GM12878 (cell line): ENCODE measurements around the gene C19orf12. TPM values are rescaled to one million over a fixed set of nuclear protein-coding genes. Genes with fewer than 3 reads are reported as not detected.

Experiments used
- ATAC-seq: fragments of 200-7000 bp; cut with Tn5 transposase; 3 replicates; pipeline ENCODE4 v1.9.1; 2020; ENCODE audit warnings: mild to moderate bottlenecking, moderate library complexity
- BruUV-seq: library from RNA; stranded (reverse); fragments of 400-500 nt; replicated peaks from 2 replicates; lab custom pipeline; 2021; lab: Mats Ljungman, UMichigan
- CTCF ChIA-PET: fragments of 300-600 bp; sonication (Branson Sonifier 250); formaldehyde crosslinking; extraction: SDS; loops from one replicate; lab custom pipeline; 2021; ENCODE audit warnings: inconsistent platforms; lab: Yijun Ruan, JAX
- POLR2A ChIA-PET: fragments of 350-600 bp; formaldehyde crosslinking; extraction: SDS; loops from one replicate; lab custom pipeline; 2021; ENCODE audit warnings: inconsistent platforms; lab: Charles Lee
- RAD21 ChIA-PET: fragments of 300-600 bp; sonication (Branson Sonifier 250); formaldehyde crosslinking; loops from one replicate; lab custom pipeline; 2023; ENCODE audit warnings: antibody characterized with exemption; ENCODE audit not compliant: unreplicated experiment; lab: Charles Lee
- SMC1A ChIA-PET: fragments of 300-600 bp; sonication (Branson Sonifier 250); formaldehyde crosslinking; loops from one replicate; lab custom pipeline; 2023; ENCODE audit not compliant: unreplicated experiment, uncharacterized antibody; lab: Charles Lee
- DNase-seq: peaks from one replicate; pipeline ENCODE4 v3.0.0-alpha.2; 2011; ENCODE audit warnings: low read depth, low spot score
- FAIRE-seq: peaks from 3 replicates; lab custom pipeline; 2011; peaks lifted over from hg19 to GRCh38; lab: Jason Lieb, UNC
- H2AFZ ChIP-seq: 2 replicates; pipeline ENCODE4 v1.6.0; 2011; ENCODE audit warnings: low read depth, low read length, control low read depth; ENCODE audit not compliant: control insufficient read depth
- H3K27ac ChIP-seq: 2 replicates; pipeline ENCODE4 v1.5.1; 2011; ENCODE audit warnings: control low read depth; ENCODE audit not compliant: control insufficient read depth, insufficient read depth
- H3K27me3 ChIP-seq, 2 experiments: replicated peaks in 1 of 2; 2 replicates each; pipeline versions ENCODE4 v1.6.0 to v1.6.1; 2011; ENCODE audit warnings: low read length in 1 of 2; ENCODE audit not compliant: control insufficient read depth in 2 of 2, insufficient read depth in 2 of 2
- H3K36me3 ChIP-seq, 2 experiments: 2 replicates each; pipeline ENCODE4 v1.5.1; 2011; ENCODE audit warnings: low read length in 1 of 2; ENCODE audit not compliant: control insufficient read depth in 2 of 2, insufficient read depth in 2 of 2
- H3K4me1 ChIP-seq: 2 replicates; pipeline ENCODE4 v1.6.1; 2011; ENCODE audit warnings: mild to moderate bottlenecking, low read length, moderate library complexity, mixed read lengths; ENCODE audit not compliant: control insufficient read depth, insufficient read depth
- H3K4me2 ChIP-seq: 2 replicates; pipeline ENCODE4 v1.6.0; 2011; ENCODE audit warnings: control low read depth; ENCODE audit not compliant: control insufficient read depth, insufficient read depth
- H3K4me3 ChIP-seq: fragments of 200-600 bp; sonication (generic); 2 replicates; pipeline ENCODE4 v1.5.1; 2016
- H3K79me2 ChIP-seq: 2 replicates; pipeline ENCODE4 v1.6.0; 2011; ENCODE audit warnings: low read length; ENCODE audit not compliant: control insufficient read depth, insufficient read depth
- H3K9ac ChIP-seq: 2 replicates; pipeline ENCODE4 v1.8.0; 2011; ENCODE audit warnings: low read length, control low read depth, mixed read lengths; ENCODE audit not compliant: control insufficient read depth, insufficient read depth
- H3K9me3 ChIP-seq: replicated peaks from 3 replicates; pipeline ENCODE4 v1.5.1; 2011; ENCODE audit warnings: mild to moderate bottlenecking, low read length; ENCODE audit not compliant: control insufficient read depth, insufficient read depth
- H4K20me1 ChIP-seq: 2 replicates; pipeline ENCODE4 v1.6.0; 2011; ENCODE audit not compliant: control insufficient read depth, insufficient read depth
- CBFB ChIP-seq: IDR thresholded peaks from 2 replicates; pipeline ENCODE4 v1.6.1; 2016; ENCODE audit warnings: antibody characterized with exemption, low read depth
- MTA3 ChIP-seq: IDR thresholded peaks from 2 replicates; pipeline ENCODE4 v1.6.1; 2012; ENCODE audit warnings: low read length, inconsistent platforms, borderline replicate concordance
- NBN ChIP-seq: fragments of 450-650 bp; IDR thresholded peaks from 2 replicates; pipeline ENCODE4 v1.6.1; 2016
- NFIC ChIP-seq: IDR thresholded peaks from 2 replicates; pipeline ENCODE4 v1.6.1; 2012; ENCODE audit warnings: low read depth, mild to moderate bottlenecking, inconsistent platforms, low read length, moderate library complexity
- NR2C1 ChIP-seq: fragments of 450-650 bp; IDR thresholded peaks from 2 replicates; pipeline ENCODE4 v1.6.1; 2017; ENCODE audit warnings: antibody characterized with exemption, mild to moderate bottlenecking, moderate library complexity
- PAX5 ChIP-seq: IDR thresholded peaks from 2 replicates; pipeline ENCODE4 v1.6.1; 2011; ENCODE audit warnings: low read depth, low read length, borderline replicate concordance
- SMC3 ChIP-seq: IDR thresholded peaks from 2 replicates; pipeline ENCODE4 v1.6.1; 2011; ENCODE audit warnings: low read length, improper control_type of control experiment, borderline replicate concordance
- ZNF384 ChIP-seq: IDR thresholded peaks from 2 replicates; pipeline ENCODE4 v1.6.1; 2012; ENCODE audit warnings: low read depth, mild to moderate bottlenecking, low read length, improper control_type of control experiment, borderline replicate concordance
- WGBS: methylation state at CpG from one replicate; pipeline ENCODE4 v1.1.6; 2016; ENCODE audit warnings: low lambda C conversion rate; ENCODE audit not compliant: insufficient replicate concordance, insufficient coverage; ENCODE audit errors: missing lambda C conversion rate; 5-methylcytosine and 5-hydroxymethylcytosine counted together
- in situ Hi-C: fragments of 300-500 bp; cut with MboI; formaldehyde crosslinking; loops from 9 replicates; pipeline ENCODE4 v1.14.3; 2018; ENCODE audit warnings: mixed read lengths
- intact Hi-C: fragments of 100-400 bp; cut with micrococcal nuclease; formaldehyde crosslinking; loops from one replicate; pipeline ENCODE4 v1.14.2; 2022; ENCODE audit not compliant: unreplicated experiment
- polyA plus RNA-seq, 11 experiments: library from polyadenylated mRNA; depleted of rRNA in 4 of 11; unstranded in 6 of 11; stranded (reverse) in 5 of 11; fragments of >200 nt; fragmentation: Nextera tagmentation in 4 of 11; fragmentation: Illumina TruSeq in 1 of 11; extraction: Ambion mirVana in 4 of 11; extraction: Trizol in 1 of 11; gene quantifications; 1 replicate in 1 of 11; 2 replicates in 10 of 11; pipeline versions ENCODE4 v1.2.1 to v1.2.3, GENCODE V29; 2011 to 2016; ENCODE audit warnings: inconsistent platforms in 2 of 11, missing spikeins in 2 of 11, low read depth in 1 of 11
- total RNA-seq, 4 experiments: library from RNA; depleted of rRNA in 3 of 4; stranded (reverse); fragments of >200 nt in 3 of 4; fragmentation: Illumina TruSeq in 1 of 4; extraction: Trizol in 1 of 4; gene quantifications; 2 replicates each; pipeline versions ENCODE4 v1.2.1 to v1.2.3, GENCODE V29; 2013 to 2021
- TF ChIP-seq, protein P1 (sequence below), 3 experiments: IDR thresholded peaks in 2 of 3; conservative IDR thresholded peaks in 1 of 3; 2 replicates each; pipeline ENCODE4 v1.5.1; 2011; ENCODE audit warnings: low read depth in 3 of 3, low read length in 3 of 3, mild to moderate bottlenecking in 3 of 3, control low read depth in 2 of 3, moderate library complexity in 2 of 3, inconsistent platforms in 1 of 3, mixed read lengths in 1 of 3; ENCODE audit not compliant: control insufficient read depth in 2 of 3, insufficient read depth in 1 of 3; ENCODE audit errors: extremely low read depth in 1 of 3

C19orf12 gene
- total and polyA plus RNA-seq, 10 of the 15 experiments (the other 5 are each of a cell fraction or from before 2014, with no cell fraction given) = 2.3 to 23.5 (median 20.3) TPM

DNA sequence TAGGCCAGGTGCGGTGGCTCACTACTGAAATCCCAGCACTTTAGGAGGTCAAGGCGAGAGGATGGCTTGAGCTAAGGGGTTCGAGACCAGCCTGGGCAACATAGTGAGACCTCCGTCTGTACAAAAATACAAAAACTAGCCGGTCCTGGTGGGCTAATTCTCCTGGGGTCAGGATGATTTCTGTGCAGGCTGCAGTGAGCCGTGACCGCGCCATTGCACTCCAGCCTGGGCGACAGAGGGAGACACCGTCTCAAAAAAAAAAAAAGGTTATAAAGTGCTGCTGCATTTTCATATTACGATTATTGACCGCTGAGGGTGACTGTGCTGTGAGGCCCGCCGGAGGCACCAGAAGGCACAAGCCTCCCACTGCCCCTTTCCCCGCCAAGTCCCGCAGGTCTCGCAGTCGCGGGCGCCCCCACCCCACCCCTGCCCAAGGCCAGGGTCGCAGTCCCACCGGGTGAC is 50.3 kb downstream of the C19orf12 start:
- Histone ChIP-seq H3K79me2 (peaks cover 46% of the 10 kb centered on the region), H3K9ac (peak overlapping the region; percentile 75), H3K4me1 (peaks cover 30% of the 10 kb centered on the region), H4K20me1 (no peaks in the 10 kb centered on the region), H3K27ac (peak overlapping the region; percentile 84), H3K36me3 (no peaks in the 10 kb centered on the region; a peak in 2 of 4 replicates), H3K27me3 (no peaks in the 10 kb centered on the region), H3K9me3 (no peaks in the 10 kb centered on the region), H2AFZ (peak overlapping the region; percentile 73), H3K4me3 (peak overlapping the region; percentile 92), H3K4me2 (peak overlapping the region; percentile 72)
- no TSS peak for BruUV-seq
- 0 out of 2 replicates have a peak, but pooled peaks have one; percentile 22 for TF ChIP-seq NBN
- TF ChIP-seq CBFB = no peak
- TF ChIP-seq ZNF384 = peak; percentile 38; the same call in 1 of the 2 replicates
- TF ChIP-seq NFIC = no peak
- no peak for TF ChIP-seq NR2C1
- TF ChIP-seq PAX5 = peak; percentile 66; the same call in 1 of the 2 replicates
- TF ChIP-seq SMC3 = peak; percentile 21; the same call in 1 of the 2 replicates
- TF ChIP-seq MTA3 = no peak
- TF ChIP-seq, protein P1, sequence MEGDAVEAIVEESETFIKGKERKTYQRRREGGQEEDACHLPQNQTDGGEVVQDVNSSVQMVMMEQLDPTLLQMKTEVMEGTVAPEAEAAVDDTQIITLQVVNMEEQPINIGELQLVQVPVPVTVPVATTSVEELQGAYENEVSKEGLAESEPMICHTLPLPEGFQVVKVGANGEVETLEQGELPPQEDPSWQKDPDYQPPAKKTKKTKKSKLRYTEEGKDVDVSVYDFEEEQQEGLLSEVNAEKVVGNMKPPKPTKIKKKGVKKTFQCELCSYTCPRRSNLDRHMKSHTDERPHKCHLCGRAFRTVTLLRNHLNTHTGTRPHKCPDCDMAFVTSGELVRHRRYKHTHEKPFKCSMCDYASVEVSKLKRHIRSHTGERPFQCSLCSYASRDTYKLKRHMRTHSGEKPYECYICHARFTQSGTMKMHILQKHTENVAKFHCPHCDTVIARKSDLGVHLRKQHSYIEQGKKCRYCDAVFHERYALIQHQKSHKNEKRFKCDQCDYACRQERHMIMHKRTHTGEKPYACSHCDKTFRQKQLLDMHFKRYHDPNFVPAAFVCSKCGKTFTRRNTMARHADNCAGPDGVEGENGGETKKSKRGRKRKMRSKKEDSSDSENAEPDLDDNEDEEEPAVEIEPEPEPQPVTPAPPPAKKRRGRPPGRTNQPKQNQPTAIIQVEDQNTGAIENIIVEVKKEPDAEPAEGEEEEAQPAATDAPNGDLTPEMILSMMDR (IDR thresholded peaks at IDR 0.05 in 2 of 3, conservative IDR thresholded peaks at IDR 0.05 in 1 of 3; ENCODE audit: control insufficient read depth in 2 of 3, extremely low read depth in 1 of 3, insufficient read depth in 1 of 3, low read depth in 3 of 3, low read length in 3 of 3) = peak in 1 of 3 experiments; percentile 31; a peak in 2 of 6 replicates
- ChIA-PET SMC1A (interaction anchor here (1.0 to 4.7 kb wide), 6 partner anchors 14 to 59 kb away, joined by 3 to 42 read pairs (median 6); partner anchors contain the start of genes C19orf12 and POP4), CTCF (interaction anchor here (0.7 to 6.5 kb wide), 11 partner anchors 15 to 97 kb away, joined by 3 to 111 read pairs (median 4); partner anchors contain the start of genes C19orf12 and POP4), RAD21 (interaction anchor here (0.9 to 5.3 kb wide), 5 partner anchors 22 to 180 kb away, joined by 3 to 78 read pairs (median 19); partner anchors contain the start of genes C19orf12 and POP4), POLR2A (interaction anchor here (0.6 to 1.3 kb wide), 7 partner anchors 15 to 58 kb away, joined by 3 to 10 read pairs (median 3); partner anchors contain the start of gene POP4)
- WGBS = 5% methylated on average over 15 of the region's 22 CpGs
- DNase-seq (no peak), ATAC-seq (no peak), FAIRE-seq (no peak)
- in situ Hi-C loops (loop anchor here (10.0 kb wide), 1 partner anchor 50 kb away; no protein-coding TSS in a partner anchor), intact Hi-C loops (loop anchor here (1.0 to 2.0 kb wide), 2 partner anchors 52 to 54 kb away; no protein-coding TSS in a partner anchor)
